Right lobe of liver (tissue), 4 donors: ENCODE results near the gene POU2F1.

ENCODE experiments used
- CTCF ChIP-seq, 4 donors: fragments of 200-600 bp in 3 of 4; fragments of 450-650 bp in 1 of 4; IDR thresholded peaks; one replicate each; pipeline versions ENCODE4 v1.5.1 to v1.8.0; 2016 to 2022; ENCODE audit warnings: antibody characterized with exemption in 4 of 4, mild to moderate bottlenecking in 2 of 4
- POLR2A ChIP-seq: fragments of 450-650 bp; IDR thresholded peaks from one replicate; pipeline ENCODE4 v1.6.1; 2017; ENCODE audit warnings: antibody characterized with exemption, mild to moderate bottlenecking
- donor health status: DM: no; HTN: no; CAD: no.
- donor health status: DM: no; HTN: no; CAD: no.
- donor health status: DM: no; HTN: yes; CAD: no.

GRCh38 chr1:167238713-167239112, 18.0 kb downstream of the POU2F1 start:
- no peak for TF ChIP-seq CTCF (IDR thresholded peaks at IDR 0.05)
- TF ChIP-seq POLR2A = no peak
